GM10847 (cell line): ENCODE data around the gene PIK3CG.

ENCODE experiments used
- POLR2A ChIP-seq: IDR thresholded peaks from 2 replicates; pipeline ENCODE4 v1.6.1; 2011; ENCODE audit not compliant: insufficient read length; ENCODE audit errors: extremely low read depth

PIK3CG gene

DNA sequence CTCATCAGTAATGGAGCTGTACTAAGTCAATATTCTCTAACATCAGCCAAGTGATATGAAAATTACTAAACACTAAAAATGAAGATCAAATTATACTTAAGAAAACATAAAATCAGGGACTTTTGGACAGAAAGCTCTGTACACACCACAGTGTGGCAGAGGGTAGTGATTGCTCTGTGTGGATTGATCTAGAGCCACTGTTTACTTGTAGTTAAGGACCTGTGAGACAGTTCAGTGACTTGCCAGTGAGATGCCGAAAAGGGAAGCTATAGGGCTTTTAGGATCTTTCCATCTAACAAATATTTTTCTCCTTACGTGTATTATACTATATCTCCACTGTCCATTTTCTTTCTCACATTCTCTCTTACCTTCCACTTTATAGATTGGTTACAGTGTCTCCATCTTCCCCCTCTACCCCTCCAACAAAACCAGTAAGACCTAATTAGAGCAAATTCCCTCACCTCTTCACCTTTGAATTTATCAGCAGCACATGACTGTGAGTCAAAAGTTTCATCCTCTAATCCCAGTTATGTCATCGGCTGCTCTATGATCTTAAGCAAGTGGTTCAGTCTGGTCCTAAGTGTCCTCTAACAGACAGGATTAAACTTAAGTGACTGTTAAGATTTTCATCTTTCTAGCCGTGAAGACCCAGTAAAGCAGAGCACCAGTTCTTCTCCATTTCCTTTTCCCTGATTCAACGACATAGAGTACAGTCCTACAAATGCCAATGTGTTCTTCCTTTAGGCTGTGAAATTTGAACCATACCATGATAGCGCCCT lies 6.9 kb downstream of the PIK3CG start:
- TF ChIP-seq POLR2A, result no peak

DNA sequence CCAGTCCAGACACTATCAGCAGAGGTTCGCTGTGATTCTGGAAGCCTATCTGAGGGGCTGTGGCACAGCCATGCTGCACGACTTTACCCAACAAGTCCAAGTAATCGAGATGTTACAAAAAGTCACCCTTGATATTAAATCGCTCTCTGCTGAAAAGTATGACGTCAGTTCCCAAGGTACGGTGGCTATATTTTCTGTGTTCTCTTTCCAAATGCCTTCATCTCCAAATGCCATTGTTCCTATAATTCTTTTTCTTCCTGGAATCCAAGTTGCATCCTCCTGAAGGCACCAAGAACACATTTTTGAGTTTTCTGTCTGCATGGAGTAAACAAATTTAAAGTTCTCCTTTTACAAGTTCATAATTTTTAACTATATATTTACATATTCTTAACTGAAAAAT lies 7.7 kb downstream of the PIK3CG start:
- TF ChIP-seq POLR2A, result no peak

DNA sequence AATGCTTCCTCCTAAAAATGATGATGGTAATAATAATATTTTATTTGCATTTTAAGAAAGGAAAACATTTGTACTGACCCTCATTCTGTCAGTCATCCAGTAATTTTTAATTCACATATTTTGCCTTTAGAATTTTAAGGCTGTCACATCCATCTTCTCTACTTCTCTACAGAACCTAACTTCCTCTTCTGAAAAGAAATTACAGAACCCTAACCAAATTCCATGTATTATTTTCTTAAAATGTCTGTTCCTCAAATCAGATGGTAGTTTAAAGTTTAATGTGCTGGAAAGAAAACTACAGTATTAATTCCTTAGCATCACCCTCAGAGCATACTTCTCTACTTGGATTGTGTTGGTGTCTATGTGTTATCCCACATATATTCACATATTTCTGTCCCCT lies 9.0 kb downstream of the PIK3CG start:
- no peak for TF ChIP-seq POLR2A

DNA sequence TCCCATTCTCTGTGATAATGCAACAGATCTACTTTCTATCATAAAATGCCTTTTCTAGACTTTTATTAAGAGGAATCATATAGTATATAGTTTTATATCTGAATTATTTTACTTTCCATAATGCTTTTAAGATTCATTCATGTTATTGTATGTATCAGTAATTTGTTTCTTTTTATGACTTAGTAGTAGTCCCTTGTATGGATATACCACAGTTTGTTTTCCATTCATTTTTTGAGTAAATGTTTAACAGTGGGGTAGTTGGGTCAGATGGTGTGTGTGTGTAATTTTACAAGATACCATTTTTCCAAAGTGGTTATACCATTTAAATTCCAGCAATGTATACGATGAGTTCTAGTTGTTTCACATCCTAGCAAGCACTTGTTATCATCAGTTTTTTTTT lies 10.4 kb downstream of the PIK3CG start:
- TF ChIP-seq POLR2A, result no peak

DNA sequence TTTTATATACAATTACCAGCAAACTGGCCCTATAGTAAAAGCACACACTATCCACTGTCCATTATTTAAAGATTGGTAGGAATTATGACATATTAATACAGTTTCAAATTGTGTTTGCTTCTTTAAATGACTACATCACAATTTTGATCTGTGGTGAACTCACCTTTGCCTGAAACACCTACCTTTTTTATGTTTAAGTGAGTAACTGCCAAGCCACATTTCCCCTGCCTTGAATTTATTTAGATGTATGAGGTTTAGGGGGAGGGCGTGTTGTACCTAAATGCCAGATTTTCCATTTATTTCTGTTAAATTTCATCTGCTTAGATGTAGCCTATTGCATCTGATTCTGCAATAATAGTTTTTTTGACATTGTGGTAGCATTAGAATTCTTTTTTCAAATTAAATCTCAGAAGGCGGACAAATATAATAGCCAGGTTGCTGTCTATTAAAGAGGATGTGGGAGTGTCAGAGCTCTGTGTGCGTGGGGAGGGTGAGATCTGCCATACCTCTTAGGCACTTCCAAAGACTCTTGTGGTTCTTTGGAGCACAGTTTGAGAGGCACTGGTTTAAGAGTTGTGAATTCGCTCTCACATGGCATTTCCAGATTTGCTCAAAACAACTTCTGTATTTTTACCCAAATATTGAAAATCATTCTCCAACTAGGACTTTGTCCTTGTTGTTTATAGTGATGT lies 13.8 kb downstream of the PIK3CG start:
- no peak for TF ChIP-seq POLR2A

DNA sequence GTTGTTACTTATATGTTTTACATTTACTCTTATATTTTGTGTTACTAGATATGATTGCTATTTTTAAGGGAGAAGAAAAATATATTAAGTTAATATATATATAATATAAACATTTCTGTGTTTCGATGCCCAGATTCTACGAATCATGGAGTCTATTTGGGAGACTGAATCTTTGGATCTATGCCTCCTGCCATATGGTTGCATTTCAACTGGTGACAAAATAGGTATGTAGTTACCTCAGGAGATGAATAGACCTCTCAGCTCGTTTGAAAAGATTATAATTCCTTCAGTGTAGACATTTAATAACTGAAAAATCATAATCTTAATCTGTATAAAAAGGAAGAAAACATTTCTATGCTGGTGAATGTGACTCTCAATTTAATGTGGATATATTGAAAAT lies 16.9 kb downstream of the PIK3CG start:
- TF ChIP-seq POLR2A, result no peak

DNA sequence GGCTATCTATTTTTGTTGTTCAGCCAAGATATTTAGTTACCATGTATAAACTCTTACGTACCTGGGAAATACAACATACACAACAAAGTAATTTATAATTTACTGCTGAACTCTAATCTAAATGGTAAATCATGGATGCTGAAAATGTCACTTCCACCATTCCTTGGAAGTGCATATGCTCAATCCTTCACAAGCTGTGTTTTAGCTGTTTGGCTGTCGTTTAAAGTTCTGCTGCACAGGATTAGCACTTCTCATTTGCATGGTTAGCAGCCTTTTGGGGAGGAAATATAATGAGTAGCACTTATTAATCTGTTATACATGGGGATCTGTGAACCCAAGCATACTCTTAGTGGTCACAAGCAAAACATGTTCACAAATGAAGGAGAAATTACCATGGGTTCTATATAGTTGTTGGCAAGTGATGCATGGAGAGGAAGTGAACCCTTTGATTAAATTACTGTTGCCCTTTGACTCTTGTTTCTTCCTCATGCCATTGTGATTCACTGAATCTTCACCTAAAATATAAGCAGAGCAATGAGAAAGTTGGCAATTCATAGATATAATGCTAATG lies 18.5 kb downstream of the PIK3CG start:
- TF ChIP-seq POLR2A, result no peak

DNA sequence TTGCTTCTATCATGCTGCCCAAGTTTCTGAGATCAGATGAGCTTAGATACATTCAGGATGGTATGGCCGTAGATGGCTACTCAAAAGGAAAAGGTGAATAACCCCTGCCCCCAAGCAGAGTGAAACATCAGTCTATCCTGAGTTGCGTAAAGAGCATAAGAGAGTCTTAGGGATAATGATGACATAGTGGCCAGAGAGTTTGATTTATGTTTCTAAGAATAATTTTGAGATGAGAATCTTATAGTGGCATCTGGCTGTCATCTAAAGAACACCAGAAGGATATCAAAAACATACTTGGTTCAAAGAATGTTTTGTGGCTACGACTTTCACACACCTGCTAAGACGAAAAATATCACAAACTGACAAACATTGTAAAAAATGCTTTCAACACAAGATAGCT lies 20.6 kb downstream of the PIK3CG start:
- no peak for TF ChIP-seq POLR2A

DNA sequence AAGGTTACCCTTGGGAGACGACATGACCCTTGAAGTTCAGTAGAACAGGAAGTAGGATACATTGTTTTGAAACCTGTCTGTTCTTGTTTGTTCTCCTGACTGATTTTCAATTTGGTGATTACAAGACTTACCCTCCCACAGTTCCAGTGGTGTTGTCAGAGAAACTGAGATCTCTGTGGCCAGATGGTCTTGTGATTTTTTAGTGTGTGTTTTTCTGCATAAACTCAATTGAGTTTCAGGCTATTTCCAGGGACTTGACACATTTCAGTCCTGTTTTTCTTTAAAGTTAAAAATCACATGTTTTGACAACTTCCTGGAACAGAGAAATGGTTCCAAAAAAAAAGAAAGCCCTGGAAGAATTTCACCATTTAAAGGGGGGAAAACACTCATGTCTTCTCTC lies 22.3 kb downstream of the PIK3CG start:
- no peak for TF ChIP-seq POLR2A

DNA sequence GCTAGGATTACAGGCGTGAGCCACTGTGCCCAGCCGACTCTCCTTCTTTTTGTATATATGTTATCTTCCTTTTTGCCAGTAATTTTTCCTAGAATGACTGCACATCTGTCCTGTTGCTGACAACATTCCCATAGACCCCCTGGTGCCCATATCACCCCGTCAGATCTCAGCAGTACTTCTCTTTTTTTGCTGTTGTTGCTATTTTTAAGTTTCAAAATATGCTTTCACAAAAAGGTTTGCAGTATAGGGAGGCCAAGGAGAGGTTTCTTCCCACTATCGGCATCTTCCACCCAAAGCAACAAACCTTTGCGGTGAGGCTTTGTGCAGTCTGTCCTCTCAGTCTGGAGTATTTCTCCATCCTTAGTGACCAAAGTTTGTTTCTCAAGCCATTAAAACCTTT lies 23.1 kb downstream of the PIK3CG start:
- TF ChIP-seq POLR2A, result no peak

DNA sequence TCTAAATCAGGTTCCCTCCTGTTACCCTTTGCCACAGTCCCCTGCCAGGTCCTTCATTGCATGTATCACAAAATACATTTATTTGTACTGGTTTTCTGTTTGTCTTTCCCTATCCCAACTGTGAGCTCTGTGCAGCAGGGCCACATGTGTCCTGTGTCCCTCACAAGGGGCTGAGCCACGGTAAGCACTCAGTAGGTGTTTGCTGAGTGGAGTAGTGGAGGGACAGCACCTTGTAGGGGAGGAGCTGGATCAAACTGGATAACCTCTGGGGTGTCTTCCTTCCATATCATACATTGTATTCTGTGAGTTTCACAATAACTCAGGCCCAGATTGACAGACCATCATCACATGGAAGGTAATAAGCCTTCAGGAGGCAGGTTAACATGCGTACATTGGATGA lies 25.9 kb downstream of the PIK3CG start:
- no peak for TF ChIP-seq POLR2A

DNA sequence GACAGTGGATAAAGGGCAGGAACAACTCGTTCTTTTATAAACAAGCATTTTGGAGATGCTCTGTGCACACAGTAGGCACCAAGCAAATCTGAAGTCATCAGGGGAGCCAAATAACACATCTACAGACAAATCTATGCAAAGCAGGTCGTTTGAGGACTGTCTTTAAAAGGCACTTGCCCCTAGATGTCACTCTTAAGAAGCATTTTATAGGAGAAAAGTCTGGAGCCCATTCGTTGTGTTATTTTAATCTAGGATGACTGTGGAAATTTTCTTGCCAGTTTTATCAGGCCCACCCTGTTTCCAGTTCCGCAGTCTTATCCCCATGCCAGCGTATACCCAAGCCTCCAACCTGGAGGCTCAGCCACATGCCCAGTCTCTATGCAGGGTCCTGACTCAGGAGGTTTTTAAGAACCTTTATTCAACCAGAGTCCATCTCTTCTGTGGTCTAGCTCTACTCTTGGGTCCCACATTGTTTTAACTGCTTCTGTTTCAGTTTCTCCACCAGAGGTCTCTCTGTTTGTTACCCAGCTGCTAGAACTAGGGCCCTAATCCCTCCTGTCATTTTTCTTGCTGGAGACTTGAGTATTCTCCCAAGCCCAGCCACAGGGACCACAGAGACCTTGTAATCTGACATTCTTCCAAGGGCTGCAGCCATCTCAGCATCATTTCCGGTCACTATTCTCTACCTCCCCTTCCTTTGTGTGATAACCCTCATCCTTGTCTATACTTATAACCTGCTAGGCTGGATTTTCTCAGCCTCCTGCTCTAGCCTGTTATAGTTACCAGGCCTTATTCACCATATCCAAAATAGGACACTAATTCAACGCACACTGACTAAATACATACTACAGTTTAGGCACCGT lies 26.7 kb downstream of the PIK3CG start:
- TF ChIP-seq POLR2A, result no peak

DNA sequence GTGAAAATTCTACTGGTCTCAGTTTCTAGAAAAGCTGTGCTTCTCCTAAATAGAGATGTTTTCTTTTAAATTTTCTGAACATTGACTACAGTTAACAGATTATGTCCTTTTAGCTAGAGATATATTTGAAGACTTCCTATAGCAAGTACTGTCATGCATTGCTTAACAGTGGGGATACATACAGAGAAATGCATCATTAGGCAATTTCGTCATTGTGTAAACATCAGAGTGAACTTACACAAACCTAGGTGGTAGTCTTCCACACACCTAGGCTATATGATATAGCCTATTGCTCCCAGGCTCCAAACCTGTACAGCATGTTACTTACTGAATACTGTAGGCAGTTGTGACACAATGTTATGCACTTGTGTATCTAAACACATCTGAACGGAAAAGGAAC lies 28.5 kb downstream of the PIK3CG start:
- no peak for TF ChIP-seq POLR2A

DNA sequence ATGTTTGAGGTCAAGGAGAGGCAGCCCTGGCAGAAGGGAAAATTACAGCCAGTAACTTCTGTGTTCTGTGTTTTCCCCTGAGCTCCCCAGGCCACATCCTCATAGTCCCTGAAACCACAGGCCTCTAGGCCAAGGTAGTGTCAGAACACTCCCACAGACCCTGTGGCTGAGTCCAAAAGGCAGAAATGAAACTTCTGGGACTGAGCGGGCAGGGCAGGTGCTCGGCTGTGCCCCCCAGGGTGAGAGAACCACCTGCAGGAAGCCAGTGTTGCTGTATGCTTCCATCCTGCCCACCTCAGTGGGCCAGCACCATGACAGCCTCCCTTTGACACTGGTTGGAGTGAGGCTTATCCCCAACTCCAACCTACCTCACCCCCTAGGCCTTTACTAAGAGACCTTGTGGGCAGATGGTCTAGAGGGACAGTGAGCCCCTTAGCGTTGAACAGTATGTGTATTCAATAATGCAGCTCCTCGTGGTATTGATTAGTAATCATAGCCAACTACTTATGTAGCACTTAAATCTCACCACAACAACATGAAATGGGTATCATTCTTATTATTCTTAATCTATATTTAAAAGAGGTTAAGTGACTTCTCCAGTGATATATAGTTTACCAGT lies 30.3 kb downstream of the PIK3CG start:
- TF ChIP-seq POLR2A, result no peak

DNA sequence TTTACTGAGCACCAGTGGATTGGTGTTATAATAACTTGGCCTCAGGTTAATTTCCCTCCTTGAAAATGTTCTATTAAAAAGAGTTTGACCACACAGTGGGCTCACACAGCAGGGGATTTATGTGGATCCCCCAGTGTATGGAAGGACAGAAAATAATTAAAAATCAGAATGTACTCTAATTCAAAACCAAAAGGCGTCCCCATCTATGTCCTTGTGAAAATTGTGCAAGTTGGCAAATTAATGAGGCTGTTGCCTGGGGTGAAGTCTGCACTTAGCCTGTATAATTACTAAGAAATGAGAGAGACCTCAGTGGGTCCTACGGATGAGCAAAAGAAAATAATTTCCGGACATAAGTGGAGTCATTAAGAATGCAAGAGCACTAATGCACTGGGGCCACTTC lies 31.1 kb downstream of the PIK3CG start:
- no peak for TF ChIP-seq POLR2A
